Measurements from ENCODE around the gene CCDC194. TPM values are rescaled to one million over a fixed set of nuclear protein-coding genes. Genes with fewer than 3 reads are reported as not detected.
A peak's percentile ranks its signal among the peaks of the same experiment; 100 is the strongest.

The CCDC194 gene
- total and polyA plus RNA-seq, 2 of the 13 experiments (the other 11 are each of a cell fraction or from before 2014, with no cell fraction given): 0.13 to 0.21 TPM

DNA sequence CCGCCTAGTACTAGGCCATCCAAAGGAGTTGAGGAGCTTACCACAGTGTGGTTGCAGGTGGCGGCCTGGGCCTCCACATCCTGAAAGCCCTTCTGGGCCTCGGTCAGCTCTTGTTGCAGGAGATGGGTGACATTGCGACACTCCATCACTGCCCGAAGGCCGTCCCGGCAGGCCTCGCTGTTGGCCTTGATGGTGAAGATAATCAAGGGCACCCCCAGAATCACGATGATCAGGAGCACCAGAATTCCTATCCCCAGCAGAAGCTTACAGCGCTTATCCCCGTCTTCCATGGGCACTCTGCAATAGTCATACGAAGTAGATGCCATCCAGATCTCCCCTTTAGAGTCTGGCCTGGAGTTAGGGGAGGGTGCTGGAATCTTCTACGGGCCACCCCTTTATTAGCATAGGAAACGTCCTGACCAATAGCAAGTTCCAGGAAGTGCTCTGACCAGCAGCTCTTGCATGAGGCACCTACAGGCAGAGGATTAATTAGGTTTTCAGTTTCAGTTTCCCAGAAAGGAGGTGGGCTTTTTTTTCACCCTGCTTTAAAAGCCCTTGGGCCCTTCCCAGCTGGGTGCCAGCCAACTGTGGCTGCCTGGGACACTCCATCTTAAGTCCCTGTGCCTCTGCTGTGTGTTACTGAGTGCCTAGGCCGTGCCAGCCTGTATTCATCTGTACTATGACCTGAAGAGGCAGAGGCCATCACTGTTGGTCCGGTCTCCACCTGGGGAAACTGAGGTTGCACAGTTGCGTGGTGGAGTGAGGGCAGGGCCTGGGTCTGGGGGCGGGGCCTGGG lies 11.5 kb upstream of the CCDC194 start, which contains the start of gene BST2 (continued):
- TF ChIP-seq, protein P1, sequence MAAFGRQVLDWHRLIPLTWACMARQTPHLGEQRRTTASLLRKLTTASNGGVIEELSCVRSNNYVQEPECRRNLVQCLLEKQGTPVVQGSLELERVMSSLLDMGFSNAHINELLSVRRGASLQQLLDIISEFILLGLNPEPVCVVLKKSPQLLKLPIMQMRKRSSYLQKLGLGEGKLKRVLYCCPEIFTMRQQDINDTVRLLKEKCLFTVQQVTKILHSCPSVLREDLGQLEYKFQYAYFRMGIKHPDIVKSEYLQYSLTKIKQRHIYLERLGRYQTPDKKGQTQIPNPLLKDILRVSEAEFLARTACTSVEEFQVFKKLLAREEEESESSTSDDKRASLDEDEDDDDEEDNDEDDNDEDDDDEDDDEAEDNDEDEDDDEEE (CRISPR knock-in tag; IDR thresholded peaks at IDR 0.05): no peak
- TF ChIP-seq SMAD1 (CRISPR knock-in tag; IDR thresholded peaks at IDR 0.05; ENCODE audit: borderline replicate concordance, low read depth): no peak
- TF ChIP-seq, protein P2, sequence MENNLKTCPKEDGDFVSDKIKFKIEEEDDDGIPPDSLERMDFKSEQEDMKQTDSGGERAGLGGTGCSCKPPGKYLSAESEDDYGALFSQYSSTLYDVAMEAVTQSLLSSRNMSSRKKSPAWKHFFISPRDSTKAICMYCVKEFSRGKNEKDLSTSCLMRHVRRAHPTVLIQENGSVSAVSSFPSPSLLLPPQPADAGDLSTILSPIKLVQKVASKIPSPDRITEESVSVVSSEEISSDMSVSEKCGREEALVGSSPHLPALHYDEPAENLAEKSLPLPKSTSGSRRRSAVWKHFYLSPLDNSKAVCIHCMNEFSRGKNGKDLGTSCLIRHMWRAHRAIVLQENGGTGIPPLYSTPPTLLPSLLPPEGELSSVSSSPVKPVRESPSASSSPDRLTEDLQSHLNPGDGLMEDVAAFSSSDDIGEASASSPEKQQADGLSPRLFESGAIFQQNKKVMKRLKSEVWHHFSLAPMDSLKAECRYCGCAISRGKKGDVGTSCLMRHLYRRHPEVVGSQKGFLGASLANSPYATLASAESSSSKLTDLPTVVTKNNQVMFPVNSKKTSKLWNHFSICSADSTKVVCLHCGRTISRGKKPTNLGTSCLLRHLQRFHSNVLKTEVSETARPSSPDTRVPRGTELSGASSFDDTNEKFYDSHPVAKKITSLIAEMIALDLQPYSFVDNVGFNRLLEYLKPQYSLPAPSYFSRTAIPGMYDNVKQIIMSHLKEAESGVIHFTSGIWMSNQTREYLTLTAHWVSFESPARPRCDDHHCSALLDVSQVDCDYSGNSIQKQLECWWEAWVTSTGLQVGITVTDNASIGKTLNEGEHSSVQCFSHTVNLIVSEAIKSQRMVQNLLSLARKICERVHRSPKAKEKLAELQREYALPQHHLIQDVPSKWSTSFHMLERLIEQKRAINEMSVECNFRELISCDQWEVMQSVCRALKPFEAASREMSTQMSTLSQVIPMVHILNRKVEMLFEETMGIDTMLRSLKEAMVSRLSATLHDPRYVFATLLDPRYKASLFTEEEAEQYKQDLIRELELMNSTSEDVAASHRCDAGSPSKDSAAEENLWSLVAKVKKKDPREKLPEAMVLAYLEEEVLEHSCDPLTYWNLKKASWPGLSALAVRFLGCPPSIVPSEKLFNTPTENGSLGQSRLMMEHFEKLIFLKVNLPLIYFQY (CRISPR knock-in tag; IDR thresholded peaks at IDR 0.05; ENCODE audit: borderline replicate concordance): 0 out of 2 replicates have a peak, but pooled peaks have one; percentile 32
- no peak for TF ChIP-seq DNMT3B (CRISPR knock-in tag; conservative IDR thresholded peaks at IDR 0.05)
- no peak for TF ChIP-seq ZNF20 (CRISPR knock-in tag; IDR thresholded peaks at IDR 0.05)
- no peak for TF ChIP-seq ISL2 (CRISPR knock-in tag; IDR thresholded peaks at IDR 0.05)
- TF ChIP-seq, protein P3, sequence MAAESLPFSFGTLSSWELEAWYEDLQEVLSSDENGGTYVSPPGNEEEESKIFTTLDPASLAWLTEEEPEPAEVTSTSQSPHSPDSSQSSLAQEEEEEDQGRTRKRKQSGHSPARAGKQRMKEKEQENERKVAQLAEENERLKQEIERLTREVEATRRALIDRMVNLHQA (CRISPR knock-in tag; IDR thresholded peaks at IDR 0.05): no peak
- no peak for TF ChIP-seq ZNF652 (CRISPR knock-in tag; IDR thresholded peaks at IDR 0.05; ENCODE audit: borderline replicate concordance, low read depth)
- TF ChIP-seq STAT5B (CRISPR knock-in tag; IDR thresholded peaks at IDR 0.05): no peak
- no peak for TF ChIP-seq SIX1 (CRISPR knock-in tag; IDR thresholded peaks at IDR 0.05; ENCODE audit: borderline replicate concordance)
- TF ChIP-seq ZSCAN29 (CRISPR knock-in tag; conservative IDR thresholded peaks at IDR 0.05): no peak
- TF ChIP-seq, protein P4, sequence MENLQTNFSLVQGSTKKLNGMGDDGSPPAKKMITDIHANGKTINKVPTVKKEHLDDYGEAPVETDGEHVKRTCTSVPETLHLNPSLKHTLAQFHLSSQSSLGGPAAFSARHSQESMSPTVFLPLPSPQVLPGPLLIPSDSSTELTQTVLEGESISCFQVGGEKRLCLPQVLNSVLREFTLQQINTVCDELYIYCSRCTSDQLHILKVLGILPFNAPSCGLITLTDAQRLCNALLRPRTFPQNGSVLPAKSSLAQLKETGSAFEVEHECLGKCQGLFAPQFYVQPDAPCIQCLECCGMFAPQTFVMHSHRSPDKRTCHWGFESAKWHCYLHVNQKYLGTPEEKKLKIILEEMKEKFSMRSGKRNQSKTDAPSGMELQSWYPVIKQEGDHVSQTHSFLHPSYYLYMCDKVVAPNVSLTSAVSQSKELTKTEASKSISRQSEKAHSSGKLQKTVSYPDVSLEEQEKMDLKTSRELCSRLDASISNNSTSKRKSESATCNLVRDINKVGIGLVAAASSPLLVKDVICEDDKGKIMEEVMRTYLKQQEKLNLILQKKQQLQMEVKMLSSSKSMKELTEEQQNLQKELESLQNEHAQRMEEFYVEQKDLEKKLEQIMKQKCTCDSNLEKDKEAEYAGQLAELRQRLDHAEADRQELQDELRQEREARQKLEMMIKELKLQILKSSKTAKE (CRISPR knock-in tag; IDR thresholded peaks at IDR 0.05; ENCODE audit: borderline replicate concordance): no peak
- peak; percentile 62 for TF ChIP-seq TBX2 (CRISPR knock-in tag; IDR thresholded peaks at IDR 0.05; ENCODE audit: borderline replicate concordance)
- TF ChIP-seq XRCC5 (optimal IDR thresholded peaks at IDR 0.05; ENCODE audit: low read length): peak; percentile 59
- TF ChIP-seq, protein P5, sequence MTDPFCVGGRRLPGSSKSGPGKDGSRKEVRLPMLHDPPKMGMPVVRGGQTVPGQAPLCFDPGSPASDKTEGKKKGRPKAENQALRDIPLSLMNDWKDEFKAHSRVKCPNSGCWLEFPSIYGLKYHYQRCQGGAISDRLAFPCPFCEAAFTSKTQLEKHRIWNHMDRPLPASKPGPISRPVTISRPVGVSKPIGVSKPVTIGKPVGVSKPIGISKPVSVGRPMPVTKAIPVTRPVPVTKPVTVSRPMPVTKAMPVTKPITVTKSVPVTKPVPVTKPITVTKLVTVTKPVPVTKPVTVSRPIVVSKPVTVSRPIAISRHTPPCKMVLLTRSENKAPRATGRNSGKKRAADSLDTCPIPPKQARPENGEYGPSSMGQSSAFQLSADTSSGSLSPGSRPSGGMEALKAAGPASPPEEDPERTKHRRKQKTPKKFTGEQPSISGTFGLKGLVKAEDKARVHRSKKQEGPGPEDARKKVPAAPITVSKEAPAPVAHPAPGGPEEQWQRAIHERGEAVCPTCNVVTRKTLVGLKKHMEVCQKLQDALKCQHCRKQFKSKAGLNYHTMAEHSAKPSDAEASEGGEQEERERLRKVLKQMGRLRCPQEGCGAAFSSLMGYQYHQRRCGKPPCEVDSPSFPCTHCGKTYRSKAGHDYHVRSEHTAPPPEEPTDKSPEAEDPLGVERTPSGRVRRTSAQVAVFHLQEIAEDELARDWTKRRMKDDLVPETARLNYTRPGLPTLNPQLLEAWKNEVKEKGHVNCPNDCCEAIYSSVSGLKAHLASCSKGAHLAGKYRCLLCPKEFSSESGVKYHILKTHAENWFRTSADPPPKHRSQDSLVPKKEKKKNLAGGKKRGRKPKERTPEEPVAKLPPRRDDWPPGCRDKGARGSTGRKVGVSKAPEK (CRISPR knock-in tag; IDR thresholded peaks at IDR 0.05; ENCODE audit: borderline replicate concordance): no peak
- no peak for TF ChIP-seq ZNF660 (CRISPR knock-in tag; IDR thresholded peaks at IDR 0.05; ENCODE audit: borderline replicate concordance, low read depth)
- TF ChIP-seq PHF8 (CRISPR knock-in tag; IDR thresholded peaks at IDR 0.05): peak; percentile 84
- TF ChIP-seq NR2F6 (IDR thresholded peaks at IDR 0.05): no peak; the same call in 1 of the 2 replicates
- TF ChIP-seq NR2F6 (CRISPR knock-in tag; IDR thresholded peaks at IDR 0.05): no peak
